SKM-1 (cell line): ENCODE measurements around the gene RBM48.
"Not testable (repeated sequence)": the region's sequence is repeated elsewhere in the genome, so short reads cannot be mapped to it uniquely, and the experiment has no call there.

Experiments used
- DNase-seq: peaks from one replicate; lab custom pipeline; 2025; ENCODE audit not compliant: unreplicated experiment; lab: John Stamatoyannopoulos, UW

The RBM48 gene

GRCh38 chr7:92528188-92528957 lies at the start of gene RBM48, which contains the start of gene PEX1:
RBM48 (plus strand) TSS chr7:92528795; CDS start chr7:92528814, 19 bp downstream.
PEX1 (minus strand) TSS chr7:92528520; CDS start chr7:92528435, 85 bp downstream.
- peak; percentile 98 for DNase-seq

GRCh38 chr7:92479146-92479545 lies 49.4 kb upstream of the RBM48 start:
- not testable (repeated sequence) for DNase-seq

DNA sequence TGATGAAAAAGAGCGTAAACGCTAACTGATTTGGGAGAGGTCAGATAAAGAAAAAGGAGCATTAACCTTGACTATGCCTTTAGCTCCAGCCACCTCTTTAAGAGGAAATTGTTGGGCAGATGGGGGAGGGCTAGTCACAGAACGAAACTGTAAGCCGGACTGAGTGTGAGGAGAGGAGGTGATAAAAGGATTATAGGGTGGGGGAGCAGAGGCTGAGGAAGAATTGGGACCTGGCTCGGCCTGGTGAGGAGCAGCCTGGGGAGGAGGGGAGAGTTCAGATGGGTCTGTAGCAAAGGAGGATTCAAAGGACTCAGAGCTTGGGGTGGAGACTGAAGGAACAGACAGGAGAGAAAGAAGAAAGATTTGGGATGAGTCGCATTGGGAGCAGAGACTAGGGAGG lies 45.0 kb upstream of the RBM48 start:
- not testable (repeated sequence) for DNase-seq

DNA sequence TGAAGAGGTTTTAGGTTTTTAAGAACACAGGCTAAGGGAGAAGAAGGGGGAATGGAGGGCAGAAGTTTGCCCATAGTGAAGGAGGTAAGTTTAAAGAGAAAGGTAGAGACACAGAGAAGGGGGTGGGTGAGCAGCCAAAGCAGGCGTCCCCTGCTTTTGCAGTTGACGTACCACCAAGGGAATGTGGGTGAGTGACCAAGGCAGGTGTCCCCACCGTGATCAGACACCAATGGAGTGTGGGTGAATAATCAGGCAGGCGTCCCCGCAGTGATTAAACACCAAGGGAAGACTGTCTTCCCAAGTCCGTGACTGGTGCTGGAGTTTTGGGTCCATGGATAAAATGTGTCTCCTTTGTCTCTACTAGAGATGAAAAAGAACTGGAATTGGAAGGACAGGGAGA lies 44.4 kb upstream of the RBM48 start:
- not testable (repeated sequence) for DNase-seq

DNA sequence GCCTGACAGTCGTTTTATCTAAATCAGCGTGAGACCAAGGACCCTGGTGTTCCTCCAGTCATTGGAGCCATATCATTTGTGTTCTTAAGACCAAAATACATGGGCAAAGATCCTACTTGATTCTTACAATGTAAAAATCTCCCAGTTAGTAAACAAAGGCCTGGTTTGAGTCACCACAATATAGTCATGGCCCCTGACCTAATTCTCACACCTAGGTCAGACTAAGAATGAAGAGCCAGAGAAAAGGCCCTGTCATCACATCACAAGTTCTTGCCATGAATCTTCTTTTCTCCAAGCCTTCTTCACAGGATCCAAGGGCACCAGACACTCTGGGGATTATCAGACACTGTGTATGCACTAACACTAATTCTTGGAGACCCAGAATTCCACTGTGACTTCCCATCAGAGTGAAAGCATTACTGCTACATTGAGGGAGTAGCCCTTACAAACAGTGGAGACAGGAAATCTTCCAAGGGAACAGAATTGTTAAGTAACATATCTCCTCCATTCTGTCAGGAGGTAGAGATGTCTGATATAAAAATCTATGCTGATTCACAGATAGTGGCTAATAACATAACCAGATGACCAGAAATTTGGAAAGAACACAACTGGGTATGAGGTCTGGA lies 43.2 kb upstream of the RBM48 start:
- no peak for DNase-seq

DNA sequence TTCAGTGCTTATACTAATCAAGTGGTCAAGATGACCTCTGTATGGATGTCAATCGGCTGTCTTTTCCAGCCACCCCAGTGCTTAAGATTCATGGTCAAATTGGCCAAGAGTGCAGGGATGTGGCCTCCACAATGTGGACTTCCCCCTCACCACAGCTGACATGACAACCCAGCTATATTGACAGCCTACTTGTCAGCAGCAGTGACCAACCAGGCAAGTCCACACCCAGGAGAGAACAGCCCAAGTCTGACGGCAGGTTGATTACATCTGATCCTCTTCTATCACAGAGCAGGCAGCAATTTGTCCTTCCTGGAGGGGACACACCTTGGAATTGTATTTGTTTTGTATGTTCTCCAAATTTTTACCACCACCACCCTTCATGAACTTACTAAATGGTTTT lies 42.6 kb upstream of the RBM48 start:
- no peak for DNase-seq

DNA sequence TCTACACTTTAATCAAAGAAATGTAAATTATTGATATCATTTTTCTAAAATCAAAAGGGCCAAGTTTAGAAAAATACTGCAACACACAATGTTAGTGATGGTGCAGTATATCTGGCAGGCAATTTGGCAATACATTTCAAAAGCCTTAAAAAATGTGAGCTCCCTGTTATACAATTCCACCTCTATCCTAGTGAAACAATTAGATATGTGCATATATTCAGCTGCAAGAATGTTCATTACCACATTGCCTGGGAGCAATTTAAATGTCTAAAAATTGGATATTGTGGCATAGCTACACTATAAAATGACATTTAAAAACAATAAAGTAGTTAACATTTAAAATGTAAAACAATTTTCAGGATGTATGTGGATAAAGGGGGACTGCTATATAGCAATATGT lies 40.8 kb upstream of the RBM48 start:
- no peak for DNase-seq

DNA sequence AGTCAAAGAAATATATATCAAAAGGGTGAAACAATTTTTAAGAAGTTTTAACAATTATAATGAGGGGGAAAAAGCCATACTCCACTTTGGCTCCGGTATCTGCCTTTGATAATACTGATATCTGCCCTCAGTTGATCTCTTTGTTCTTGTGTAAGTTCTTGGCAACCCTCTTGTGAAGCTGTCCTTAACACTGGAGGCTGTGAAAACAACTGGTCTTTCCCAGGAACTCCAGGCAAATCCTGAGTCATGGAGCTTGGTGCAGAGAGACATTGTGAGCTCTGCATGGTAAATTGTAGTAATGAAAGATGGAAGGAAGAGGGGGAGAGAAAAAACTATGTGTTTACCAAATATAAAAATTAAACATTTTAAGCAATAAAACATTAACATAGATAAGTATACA lies 39.0 kb upstream of the RBM48 start:
- no peak for DNase-seq

DNA sequence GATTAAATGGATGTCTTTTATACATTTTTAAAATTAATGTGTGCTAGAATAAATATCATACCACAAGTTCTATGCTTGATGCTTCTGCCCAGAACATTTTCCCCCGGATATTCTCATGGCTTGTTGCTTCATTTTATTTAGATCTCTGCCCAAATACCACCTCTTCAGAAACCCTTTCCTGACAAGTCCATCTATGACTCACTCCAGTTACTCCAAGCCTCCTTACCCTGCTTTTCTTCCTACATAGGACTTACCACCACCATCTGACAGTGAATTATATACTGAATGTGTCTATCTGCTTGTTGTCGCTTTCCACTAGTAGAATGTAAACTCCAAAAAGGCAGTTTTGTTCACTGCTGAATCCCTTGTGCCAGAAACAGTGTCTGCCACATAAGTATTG lies 31.7 kb upstream of the RBM48 start:
- no peak for DNase-seq

- DNase-seq: no peak
These were observed 30.0 kb upstream of the RBM48 start for GRCh38 chr7:92498557-92498956.

DNA sequence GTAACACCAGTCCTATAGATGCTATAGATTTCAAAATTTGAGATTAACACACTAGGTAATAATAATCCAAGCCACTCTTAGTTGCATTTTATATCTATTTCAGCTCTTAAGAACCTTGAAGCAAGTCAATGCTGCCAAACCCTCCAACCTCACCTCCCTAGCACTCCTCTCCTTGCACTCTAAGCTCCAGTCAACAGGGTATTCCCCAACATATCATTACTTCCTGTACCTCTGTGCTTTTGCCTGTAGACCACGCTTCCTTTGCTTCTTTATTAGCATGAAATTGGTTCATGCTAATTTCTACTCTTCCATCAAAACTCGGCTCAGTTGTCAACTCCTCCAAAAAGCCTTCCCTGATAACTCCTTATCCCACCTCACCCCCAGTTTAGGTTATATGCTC lies 24.8 kb upstream of the RBM48 start:
- DNase-seq: no peak

DNA sequence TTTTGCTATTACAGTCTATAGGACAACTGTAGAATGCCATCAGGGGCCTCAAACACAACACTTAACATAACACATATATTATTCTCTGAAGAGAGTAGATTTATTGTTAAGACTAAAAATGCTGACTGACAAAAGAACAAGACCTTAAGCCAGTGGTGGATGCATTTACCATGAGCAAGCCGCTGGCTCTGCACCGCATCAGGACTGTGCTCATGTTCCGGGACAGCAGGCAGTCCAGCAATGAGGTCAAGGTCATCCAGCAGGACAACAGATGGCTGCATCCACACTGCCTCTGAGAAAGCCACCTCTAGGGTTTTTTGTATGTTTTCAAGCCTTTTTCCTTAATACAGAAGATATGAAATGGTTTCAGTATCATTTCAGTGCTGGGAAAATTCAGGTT lies 24.0 kb upstream of the RBM48 start:
- no peak for DNase-seq

DNA sequence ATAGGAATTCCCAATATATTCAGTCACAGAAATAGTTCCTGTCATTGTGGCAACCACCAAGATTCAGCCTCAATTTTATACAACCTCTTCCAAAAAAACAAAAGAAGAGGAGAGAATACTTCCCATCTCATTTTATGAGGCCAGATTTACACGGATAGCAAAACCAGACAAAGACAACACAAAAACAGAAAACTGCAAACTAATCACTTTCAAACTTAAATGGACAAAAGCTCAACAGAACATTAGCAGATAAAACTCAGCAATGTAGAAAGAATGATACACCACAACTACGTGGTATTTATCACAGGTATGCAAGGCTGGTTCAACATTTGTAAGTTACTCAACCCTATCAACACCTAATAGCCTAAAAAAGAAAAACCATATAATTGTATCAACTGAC lies 22.2 kb upstream of the RBM48 start:
- no peak for DNase-seq

DNA sequence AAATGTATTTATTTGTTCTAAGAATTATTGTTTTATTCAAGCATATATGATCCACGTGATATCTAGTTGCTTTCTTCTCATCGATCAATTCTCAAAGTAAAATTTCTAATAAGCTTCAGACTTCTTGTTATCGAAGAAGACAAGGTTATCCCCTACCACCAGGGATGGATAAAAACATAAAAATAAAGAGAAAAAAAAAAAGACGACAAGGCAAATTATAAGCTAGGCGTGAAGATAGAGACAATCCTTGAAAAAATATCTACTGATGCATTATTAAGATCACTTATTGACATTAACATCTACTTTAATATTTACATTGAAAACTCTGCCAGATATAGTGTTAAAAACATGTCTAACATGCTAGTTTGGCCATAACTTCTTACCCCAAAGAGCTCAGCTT lies 19.6 kb upstream of the RBM48 start:
- no peak for DNase-seq

DNA sequence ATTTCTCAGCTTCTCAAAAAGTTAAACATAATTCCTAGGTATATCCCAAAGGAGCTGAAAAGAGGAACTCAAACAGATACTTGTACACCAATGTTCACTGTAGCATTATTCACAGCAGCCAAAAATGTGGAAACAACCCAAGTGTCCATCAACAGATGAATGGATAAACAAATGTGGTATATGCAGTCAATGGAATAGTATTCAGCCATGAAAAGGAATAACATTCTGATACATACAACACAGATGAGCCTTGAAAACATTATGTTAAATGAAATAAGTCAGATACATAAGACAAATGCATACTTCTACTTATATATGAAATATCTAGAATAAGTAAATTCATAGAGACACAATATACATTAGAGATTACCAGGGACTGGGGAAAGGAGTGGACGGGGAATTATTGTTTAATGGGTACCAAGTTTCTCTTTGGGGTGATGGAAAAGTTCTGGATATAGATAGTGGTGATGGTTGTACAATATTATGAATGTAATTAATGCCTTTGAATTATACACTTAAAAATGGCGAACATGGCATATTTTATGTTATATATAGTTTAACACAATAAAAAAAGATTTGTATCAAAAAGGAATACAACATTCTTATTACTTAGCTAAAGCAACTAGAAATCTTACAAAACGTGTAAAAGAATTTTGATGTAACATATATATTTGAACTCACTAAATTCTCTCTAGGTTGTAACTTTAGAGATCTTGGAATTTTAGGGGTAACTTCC lies 15.3 kb upstream of the RBM48 start:
- DNase-seq: no peak

- no peak for DNase-seq
These were observed 11.0 kb upstream of the RBM48 start for GRCh38 chr7:92517631-92518030.

- peak; percentile 8 for DNase-seq
These were observed 8.6 kb upstream of the RBM48 start for GRCh38 chr7:92520024-92520423.

- DNase-seq: no peak
These were observed 5.5 kb upstream of the RBM48 start for GRCh38 chr7:92523110-92523509.

DNA sequence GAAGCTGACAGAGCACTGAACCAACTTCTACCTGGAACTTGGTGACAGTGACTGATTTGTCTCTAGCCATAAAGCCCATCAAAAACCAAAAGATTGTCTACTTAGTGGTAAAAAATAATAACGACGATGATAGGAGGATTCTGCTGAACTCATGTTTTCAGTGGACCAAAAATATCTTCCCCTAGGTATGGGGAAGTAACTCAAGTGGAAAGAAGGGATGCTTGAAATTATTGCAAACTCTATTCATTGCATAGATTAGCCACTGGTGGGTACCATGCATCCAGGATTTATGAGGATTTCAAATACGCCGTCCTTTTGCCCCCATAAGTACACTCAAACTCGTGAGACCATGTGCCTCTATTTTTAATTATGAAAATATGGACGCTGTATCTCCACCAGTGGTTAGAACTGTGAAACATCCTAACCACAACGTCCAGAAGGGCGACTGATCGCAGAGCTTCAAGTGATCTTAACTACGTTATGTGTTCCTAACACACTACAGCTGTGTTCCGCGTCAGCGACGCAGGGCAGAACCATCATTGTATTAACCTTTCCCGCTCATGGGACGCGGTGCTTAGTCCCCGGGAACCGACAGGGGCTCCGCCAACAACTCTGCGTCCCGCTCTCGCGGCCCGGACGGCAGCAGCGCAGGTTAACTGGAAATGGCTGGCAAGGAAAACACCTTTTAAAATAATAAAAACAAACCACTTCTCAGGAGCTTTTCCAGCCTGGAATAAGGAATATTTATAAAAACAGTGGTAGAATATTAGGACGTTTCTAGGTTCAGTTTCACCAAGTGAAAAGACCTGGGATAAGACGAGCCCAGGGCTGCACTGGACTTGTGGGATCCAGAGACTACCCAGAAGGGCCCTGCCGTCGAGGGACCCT lies 1.1 kb upstream of the RBM48 start:
- DNase-seq: no peak

DNA sequence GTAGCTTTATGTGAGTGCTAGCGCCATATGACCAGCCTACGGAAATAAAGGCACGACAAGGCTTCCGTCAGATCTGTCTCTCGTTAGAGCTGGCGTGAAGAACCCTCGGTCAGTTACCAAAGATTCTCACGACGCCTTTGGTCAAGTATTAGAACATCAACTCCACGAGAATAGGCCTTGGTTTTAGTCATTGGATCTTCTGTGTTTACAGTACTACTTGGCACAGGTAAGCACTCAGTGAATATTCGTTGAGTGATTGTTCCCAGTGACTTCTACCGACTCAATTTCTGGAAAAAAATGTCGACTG lies 316 bp downstream of the RBM48 start:
- no peak for DNase-seq

- no peak for DNase-seq
These were observed 6.0 kb downstream of the RBM48 start for GRCh38 chr7:92534572-92534971.
